ENCODE results near the gene SUPT7L. TPM values are rescaled to one million over a fixed set of nuclear protein-coding genes. Genes with fewer than 3 reads are reported as not detected.
"Not testable (repeated sequence)": the region's sequence is repeated elsewhere in the genome, so short reads cannot be mapped to it uniquely, and the experiment has no call there.

Gene SUPT7L
- total RNA-seq, 1 experiment from 2014 or later, result 23.3 TPM

- DNase-seq (ENCODE audit: low read depth in 1 of 2, low spot score in 2 of 2), result peak; percentile 88 to 93
- Histone ChIP-seq H3K27me3 (replicated peaks) (no peaks in the 10 kb centered on the region), H3K27ac (no peak overlapping the region), H3K4me3 (no peak overlapping the region), H3K9me3 (replicated peaks) (no peaks in the 10 kb centered on the region), H3K36me3 (no peaks in the 10 kb centered on the region), H3K4me1 (replicated peaks) (peaks cover 36% of the 10 kb centered on the region)
Measured at GRCh38 chr2:27703638-27704341, 40.4 kb upstream of the SUPT7L start.

DNA sequence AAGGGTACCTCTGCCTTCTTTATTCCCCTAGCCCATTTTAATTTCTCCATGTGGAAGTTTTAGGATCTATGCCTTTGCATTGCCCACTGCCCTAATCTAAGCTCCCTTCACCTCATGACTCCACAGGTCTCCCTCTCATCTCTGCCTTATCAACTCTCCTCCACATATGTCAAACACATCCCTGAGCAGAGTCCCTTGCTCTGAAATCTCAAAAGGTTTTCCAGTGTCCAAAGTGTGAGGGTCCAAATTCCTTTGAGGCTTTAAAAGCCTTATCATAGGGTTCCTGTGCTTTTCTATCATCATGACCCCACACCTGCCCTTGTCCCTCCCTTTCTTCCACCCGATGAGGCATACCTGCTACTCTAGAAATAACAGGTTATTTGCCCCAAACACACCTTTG, 38.9 kb upstream of the SUPT7L start:
- H3K4me1 ChIP-seq (replicated peaks), result peaks cover 36% of the 10 kb centered on the region
- DNase-seq (ENCODE audit: low read depth in 1 of 2, low spot score in 2 of 2), result no peak
- H3K4me3 ChIP-seq, result no peak overlapping the region
- H3K27me3 ChIP-seq (replicated peaks), result no peaks in the 10 kb centered on the region
- H3K36me3 ChIP-seq, result no peaks in the 10 kb centered on the region
- H3K27ac ChIP-seq, result no peak overlapping the region
- H3K9me3 ChIP-seq (replicated peaks), result no peaks in the 10 kb centered on the region

DNA sequence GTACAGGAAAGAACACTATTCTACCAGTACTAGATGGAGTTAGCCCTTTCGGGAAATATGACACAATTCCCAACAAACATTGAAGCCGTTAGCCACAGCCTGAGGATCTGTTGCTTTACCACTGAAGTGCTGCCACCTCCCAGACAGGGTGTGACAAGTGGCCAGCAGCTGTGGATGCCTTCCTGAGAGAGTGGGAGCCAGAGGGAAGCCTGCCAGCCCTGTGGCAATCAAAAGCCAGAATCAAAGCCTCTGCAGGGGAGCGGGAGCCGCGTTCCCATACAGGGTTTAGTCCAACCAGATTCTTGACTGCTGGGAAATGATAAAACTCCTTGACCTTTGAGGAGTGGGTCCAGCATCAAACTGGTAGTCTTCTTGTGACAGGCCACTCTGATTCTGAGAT, 38.3 kb upstream of the SUPT7L start:
- H3K4me3 ChIP-seq, result no peak overlapping the region
- H3K27ac ChIP-seq, result no peak overlapping the region
- H3K27me3 ChIP-seq (replicated peaks), result no peaks in the 10 kb centered on the region
- H3K36me3 ChIP-seq, result peaks cover 4% of the 10 kb centered on the region; the same call in 1 of the 2 replicates
- DNase-seq (ENCODE audit: low read depth in 1 of 2, low spot score in 2 of 2), result no peak
- no peaks in the 10 kb centered on the region for H3K9me3 ChIP-seq (replicated peaks)
- H3K4me1 ChIP-seq (replicated peaks), result peaks cover 32% of the 10 kb centered on the region

GRCh38 chr2:27697660-27698059, 34.2 kb upstream of the SUPT7L start:
- H3K27me3 ChIP-seq (replicated peaks), result no peaks in the 10 kb centered on the region
- H3K4me3 ChIP-seq, result no peak overlapping the region
- no peaks in the 10 kb centered on the region for H3K4me1 ChIP-seq (replicated peaks)
- H3K27ac ChIP-seq, result no peak overlapping the region
- H3K9me3 ChIP-seq (replicated peaks), result no peaks in the 10 kb centered on the region
- H3K36me3 ChIP-seq, result peaks cover 30% of the 10 kb centered on the region
- DNase-seq (ENCODE audit: low read depth in 1 of 2, low spot score in 2 of 2), result no peak

GRCh38 chr2:27690052-27690451, 26.6 kb upstream of the SUPT7L start:
- H3K27me3 ChIP-seq (replicated peaks), result no peaks in the 10 kb centered on the region
- H3K4me3 ChIP-seq, result no peak overlapping the region
- H3K27ac ChIP-seq, result no peak overlapping the region
- H3K36me3 ChIP-seq, result peaks cover 46% of the 10 kb centered on the region
- H3K9me3 ChIP-seq (replicated peaks), result no peaks in the 10 kb centered on the region
- DNase-seq (ENCODE audit: low read depth in 1 of 2, low spot score in 2 of 2), result no peak
- H3K4me1 ChIP-seq (replicated peaks), result no peaks in the 10 kb centered on the region

- Histone ChIP-seq H3K9me3 (replicated peaks) (no peaks in the 10 kb centered on the region), H3K4me3 (no peak overlapping the region), H3K27ac (no peak overlapping the region), H3K4me1 (replicated peaks) (no peaks in the 10 kb centered on the region), H3K27me3 (replicated peaks) (no peaks in the 10 kb centered on the region), H3K36me3 (peaks cover 48% of the 10 kb centered on the region)
- no peak for DNase-seq (ENCODE audit: low read depth in 1 of 2, low spot score in 2 of 2)
Measured at GRCh38 chr2:27689424-27689823, 26.0 kb upstream of the SUPT7L start.

- Histone ChIP-seq H3K36me3 (peaks cover 56% of the 10 kb centered on the region), H3K9me3 (replicated peaks) (no peaks in the 10 kb centered on the region), H3K4me3 (no peak overlapping the region), H3K27ac (no peak overlapping the region), H3K27me3 (replicated peaks) (no peaks in the 10 kb centered on the region), H3K4me1 (replicated peaks) (peaks cover 16% of the 10 kb centered on the region)
- no peak for DNase-seq (ENCODE audit: low read depth in 1 of 2, low spot score in 2 of 2)
Measured at GRCh38 chr2:27687232-27687631, 23.8 kb upstream of the SUPT7L start.

DNA sequence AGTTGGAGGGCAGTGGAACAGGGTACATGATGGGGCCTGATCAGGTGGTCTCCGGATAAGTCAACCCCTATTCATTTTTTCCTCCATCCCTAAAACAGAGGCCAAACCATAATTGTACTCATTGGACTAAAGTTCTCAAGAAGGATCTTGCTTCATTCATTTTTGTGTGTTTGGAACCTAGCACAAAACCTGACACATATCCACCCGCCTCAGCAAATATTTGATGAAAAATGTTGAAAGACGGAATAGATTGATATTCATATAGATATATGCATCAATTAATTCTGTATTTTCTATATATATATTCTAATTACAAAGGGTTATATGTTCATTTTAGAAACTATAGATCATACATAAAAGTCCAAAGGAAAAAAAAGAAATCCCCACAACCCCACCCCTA, 22.2 kb upstream of the SUPT7L start:
- Histone ChIP-seq H3K4me1 (replicated peaks) (peaks cover 31% of the 10 kb centered on the region), H3K9me3 (replicated peaks) (no peaks in the 10 kb centered on the region), H3K27me3 (replicated peaks) (no peaks in the 10 kb centered on the region), H3K27ac (no peak overlapping the region), H3K36me3 (peaks cover 64% of the 10 kb centered on the region), H3K4me3 (no peak overlapping the region)
- DNase-seq (ENCODE audit: low read depth in 1 of 2, low spot score in 2 of 2), result no peak

GRCh38 chr2:27685006-27685405, 21.6 kb upstream of the SUPT7L start:
- Histone ChIP-seq H3K4me1 (replicated peaks) (peaks cover 31% of the 10 kb centered on the region), H3K36me3 (peaks cover 64% of the 10 kb centered on the region)
- not testable (repeated sequence) for H3K27me3 ChIP-seq (replicated peaks); H3K27ac ChIP-seq; H3K4me3 ChIP-seq; H3K9me3 ChIP-seq (replicated peaks); DNase-seq (ENCODE audit: low read depth in 1 of 2, low spot score in 2 of 2)

- H3K36me3 ChIP-seq, result peaks cover 57% of the 10 kb centered on the region
Measured at GRCh38 chr2:27683390-27684071, 20.1 kb upstream of the SUPT7L start.

DNA sequence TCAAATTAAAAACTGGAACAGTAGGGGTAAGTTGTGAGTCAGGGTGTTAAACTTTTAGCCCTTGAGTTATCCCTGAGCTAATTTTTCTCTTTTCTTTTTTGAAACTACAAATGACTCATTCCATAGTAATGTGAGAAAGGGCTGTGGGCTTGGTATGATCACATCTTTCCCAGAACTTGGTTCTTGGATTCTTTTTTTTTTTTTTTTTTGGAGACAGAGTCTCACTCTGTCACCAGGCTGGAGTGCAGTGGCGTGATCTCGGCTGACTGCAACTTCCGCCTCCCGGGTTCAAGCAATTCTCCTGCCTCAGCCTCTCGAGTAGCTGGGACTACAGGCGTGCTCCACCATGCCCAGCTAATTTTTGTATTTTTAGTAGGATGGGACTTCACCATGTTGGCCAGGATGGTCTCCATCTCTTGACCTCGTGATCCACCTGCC, 18.9 kb upstream of the SUPT7L start:
- not testable (repeated sequence) for H3K4me3 ChIP-seq

More at GRCh38 chr2:27683390-27684071, 20.1 kb upstream of the SUPT7L start:
- Histone ChIP-seq H3K9me3 (replicated peaks) (no peaks in the 10 kb centered on the region), H3K27ac (peak overlapping the region; percentile 87), H3K4me3 (no peak overlapping the region), H3K4me1 (replicated peaks) (peaks cover 31% of the 10 kb centered on the region), H3K27me3 (replicated peaks) (no peaks in the 10 kb centered on the region)
- DNase-seq (ENCODE audit: low read depth in 1 of 2, low spot score in 2 of 2), result peak; percentile 87 to 93

GRCh38 chr2:27681841-27682240, 18.4 kb upstream of the SUPT7L start:
- H3K4me3 ChIP-seq, result no peak overlapping the region
- DNase-seq (ENCODE audit: low read depth in 1 of 2, low spot score in 2 of 2), result no peak
- peaks cover 31% of the 10 kb centered on the region for H3K4me1 ChIP-seq (replicated peaks)
- H3K36me3 ChIP-seq, result peaks cover 63% of the 10 kb centered on the region
- H3K27ac ChIP-seq, result peak overlapping the region; percentile 87
- no peaks in the 10 kb centered on the region for H3K27me3 ChIP-seq (replicated peaks)
- H3K9me3 ChIP-seq (replicated peaks), result no peaks in the 10 kb centered on the region

More for the DNA sequence above, 18.9 kb upstream of the SUPT7L start:
- H3K9me3 ChIP-seq (replicated peaks); H3K27me3 ChIP-seq (replicated peaks): not testable (repeated sequence)
- Histone ChIP-seq H3K27ac (peak overlapping the region; percentile 87), H3K4me1 (replicated peaks) (peaks cover 31% of the 10 kb centered on the region), H3K36me3 (peaks cover 58% of the 10 kb centered on the region)
- DNase-seq (ENCODE audit: low read depth in 1 of 2, low spot score in 2 of 2), result peak; percentile 53 to 92

DNA sequence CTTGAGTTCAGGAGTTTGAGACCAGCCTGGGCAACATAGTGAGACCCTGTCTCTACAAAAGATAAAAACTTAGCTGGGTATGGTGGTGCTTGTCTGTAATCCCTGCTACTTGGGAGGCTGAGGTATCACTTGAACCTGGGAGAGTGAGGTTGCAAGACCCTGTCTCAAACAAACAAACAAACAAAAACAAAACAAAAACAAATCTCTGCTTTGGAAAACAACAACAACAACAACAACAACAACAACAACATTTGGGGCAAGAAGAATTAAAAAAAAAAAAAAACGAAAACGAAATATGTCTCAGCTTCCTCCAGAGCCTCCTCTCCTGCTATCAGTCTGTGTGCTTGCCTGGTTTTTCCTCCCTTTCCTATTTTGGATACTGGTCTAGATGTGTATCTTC, 17.2 kb upstream of the SUPT7L start:
- Histone ChIP-seq H3K27ac (peak overlapping the region; percentile 87; the same call in 1 of the 2 replicates), H3K9me3 (replicated peaks) (no peaks in the 10 kb centered on the region), H3K27me3 (replicated peaks) (no peaks in the 10 kb centered on the region), H3K36me3 (peaks cover 66% of the 10 kb centered on the region), H3K4me3 (no peak overlapping the region), H3K4me1 (replicated peaks) (peaks cover 31% of the 10 kb centered on the region)
- DNase-seq (ENCODE audit: low read depth in 1 of 2, low spot score in 2 of 2), result no peak

- Histone ChIP-seq H3K36me3 (peaks cover 84% of the 10 kb centered on the region), H3K9me3 (replicated peaks) (no peaks in the 10 kb centered on the region), H3K27ac (no peak overlapping the region), H3K4me1 (replicated peaks) (no peaks in the 10 kb centered on the region), H3K4me3 (no peak overlapping the region), H3K27me3 (replicated peaks) (no peaks in the 10 kb centered on the region)
- no peak for DNase-seq (ENCODE audit: low read depth in 1 of 2, low spot score in 2 of 2)
Measured at GRCh38 chr2:27672723-27673486, 9.5 kb upstream of the SUPT7L start.
